Measurements from ENCODE around the gene BDKRB2. TPM values are rescaled to one million over a fixed set of nuclear protein-coding genes. Genes with fewer than 3 reads are reported as not detected.
A peak's percentile ranks its signal among the peaks of the same experiment; 100 is the strongest.

BDKRB2 gene
- total RNA-seq, 1 experiment from 2014 or later, result 0.15 TPM

DNA sequence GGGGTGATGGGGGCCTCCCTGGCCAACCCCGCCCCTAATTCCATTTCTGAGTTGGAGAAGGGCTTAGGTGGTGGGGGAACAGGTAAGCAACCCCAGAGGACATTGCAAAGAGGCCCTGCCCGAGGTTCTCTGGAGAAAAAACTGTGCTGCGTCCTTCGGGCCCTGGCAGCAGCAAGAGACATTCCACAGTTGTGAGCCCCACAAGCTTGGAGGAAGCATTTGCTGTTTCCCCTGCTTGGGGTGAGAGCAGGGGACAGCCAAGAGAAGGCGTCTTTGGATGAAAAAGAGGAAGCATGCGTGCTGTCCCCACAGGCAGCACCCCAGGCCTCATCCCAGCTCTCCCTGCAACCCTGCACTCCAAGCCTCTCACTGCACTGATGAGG, 1.3 kb downstream of the BDKRB2 start:
- Histone ChIP-seq H3T11ph (ENCODE audit: low read length) (no peak overlapping the region), H2AFZ (ENCODE audit: low read length) (no peak overlapping the region), H3K23me2 (ENCODE audit: insufficient read length, low read depth, low read length, poor library complexity, severe bottlenecking) (peaks cover 11% of the 10 kb centered on the region), H2BK20ac (ENCODE audit: low read depth, low read length, poor library complexity, severe bottlenecking) (no peak overlapping the region), H3K4me1 (ENCODE audit: insufficient read depth, low read length) (no peaks in the 10 kb centered on the region), H3K79me1 (ENCODE audit: insufficient read depth, low read depth, low read length, poor library complexity, severe bottlenecking) (no peaks in the 10 kb centered on the region), H3K23ac (ENCODE audit: insufficient read length, low read depth, low read length) (no peak overlapping the region), H3K4me2 (ENCODE audit: insufficient read depth, insufficient read length, low read length) (no peak overlapping the region), H3K9ac (ENCODE audit: extremely low read depth, insufficient read length, low read length) (no peak overlapping the region), H3K79me2 (ENCODE audit: insufficient read depth, low read length) (no peaks in the 10 kb centered on the region), H4K8ac (replicated peaks; ENCODE audit: insufficient read length, low read depth, low read length) (no peak overlapping the region), H4K20me1 (ENCODE audit: control insufficient read depth, insufficient read depth, insufficient read length) (no peaks in the 10 kb centered on the region), H2BK12ac (ENCODE audit: insufficient read length, low read depth, low read length) (no peak overlapping the region), H2BK15ac (ENCODE audit: low read depth, low read length) (no peak overlapping the region), H3K4ac (ENCODE audit: low read depth, low read length) (no peak overlapping the region), H3K27me3 (ENCODE audit: insufficient read depth, low read length) (peaks cover 2% of the 10 kb centered on the region; the same call in 1 of the 2 replicates), H3K56ac (ENCODE audit: insufficient read length, low read depth, low read length) (no peak overlapping the region), H4K91ac (ENCODE audit: insufficient read length, low read depth, low read length) (no peak overlapping the region), H2BK5ac (ENCODE audit: insufficient read length, low read length) (no peak overlapping the region), H2AK5ac (ENCODE audit: insufficient read length, low read length) (no peak overlapping the region), H4K5ac (ENCODE audit: insufficient read length, low read depth, low read length) (no peak overlapping the region), H3K27ac (ENCODE audit: insufficient read length, low read depth, low read length) (no peak overlapping the region), H2BK120ac (ENCODE audit: low read depth, low read length, poor library complexity, severe bottlenecking) (no peak overlapping the region), H3K14ac (ENCODE audit: insufficient read depth, low read length) (no peak overlapping the region), H3K18ac (ENCODE audit: insufficient read length, low read depth, low read length) (no peak overlapping the region), H3K9me3 (ENCODE audit: control insufficient read depth, low read depth, low read length) (no peaks in the 10 kb centered on the region)
- TF ChIP-seq, protein P1, sequence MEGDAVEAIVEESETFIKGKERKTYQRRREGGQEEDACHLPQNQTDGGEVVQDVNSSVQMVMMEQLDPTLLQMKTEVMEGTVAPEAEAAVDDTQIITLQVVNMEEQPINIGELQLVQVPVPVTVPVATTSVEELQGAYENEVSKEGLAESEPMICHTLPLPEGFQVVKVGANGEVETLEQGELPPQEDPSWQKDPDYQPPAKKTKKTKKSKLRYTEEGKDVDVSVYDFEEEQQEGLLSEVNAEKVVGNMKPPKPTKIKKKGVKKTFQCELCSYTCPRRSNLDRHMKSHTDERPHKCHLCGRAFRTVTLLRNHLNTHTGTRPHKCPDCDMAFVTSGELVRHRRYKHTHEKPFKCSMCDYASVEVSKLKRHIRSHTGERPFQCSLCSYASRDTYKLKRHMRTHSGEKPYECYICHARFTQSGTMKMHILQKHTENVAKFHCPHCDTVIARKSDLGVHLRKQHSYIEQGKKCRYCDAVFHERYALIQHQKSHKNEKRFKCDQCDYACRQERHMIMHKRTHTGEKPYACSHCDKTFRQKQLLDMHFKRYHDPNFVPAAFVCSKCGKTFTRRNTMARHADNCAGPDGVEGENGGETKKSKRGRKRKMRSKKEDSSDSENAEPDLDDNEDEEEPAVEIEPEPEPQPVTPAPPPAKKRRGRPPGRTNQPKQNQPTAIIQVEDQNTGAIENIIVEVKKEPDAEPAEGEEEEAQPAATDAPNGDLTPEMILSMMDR (conservative IDR thresholded peaks at IDR 0.05), result no peak
- H3K4me1 Mint-ChIP-seq, result peaks cover 14 to 26% of the 10 kb centered on the region in 2 experiments
- peaks cover 54% of the 10 kb centered on the region for H3K27me3 Mint-ChIP-seq (ENCODE audit: low read depth)
- no peaks in the 10 kb centered on the region; a peak in 1 of 5 replicates for H3K9me3 Mint-ChIP-seq
- H3K36me3 Mint-ChIP-seq (ENCODE audit: insufficient read depth in 1 of 3, low read depth in 3 of 3), result peaks cover 0 to under 1% (median 0%) of the 10 kb centered on the region in 3 experiments; a peak in 1 of 7 replicates
- no peak for DNase-seq
- WGBS (ENCODE audit: extremely low coverage, insufficient read length, low lambda C conversion rate), result no CpG with 5 or more reads among the region's 6 CpGs
- H3K27ac Mint-ChIP-seq, result no peak overlapping the region
- H3K4me3 Mint-ChIP-seq, result 0 out of 5 replicates have a peak overlapping the region, but pooled peaks of 1 of the 2 experiments have one; percentile 72
